Measurements from ENCODE around the gene TXNDC12. TPM values are rescaled to one million over a fixed set of nuclear protein-coding genes. Genes with fewer than 3 reads are reported as not detected.

TXNDC12 gene
- total and polyA plus RNA-seq, 4 experiments from 2014 or later: 39.9 to 111 (median 60.1) TPM

DNA sequence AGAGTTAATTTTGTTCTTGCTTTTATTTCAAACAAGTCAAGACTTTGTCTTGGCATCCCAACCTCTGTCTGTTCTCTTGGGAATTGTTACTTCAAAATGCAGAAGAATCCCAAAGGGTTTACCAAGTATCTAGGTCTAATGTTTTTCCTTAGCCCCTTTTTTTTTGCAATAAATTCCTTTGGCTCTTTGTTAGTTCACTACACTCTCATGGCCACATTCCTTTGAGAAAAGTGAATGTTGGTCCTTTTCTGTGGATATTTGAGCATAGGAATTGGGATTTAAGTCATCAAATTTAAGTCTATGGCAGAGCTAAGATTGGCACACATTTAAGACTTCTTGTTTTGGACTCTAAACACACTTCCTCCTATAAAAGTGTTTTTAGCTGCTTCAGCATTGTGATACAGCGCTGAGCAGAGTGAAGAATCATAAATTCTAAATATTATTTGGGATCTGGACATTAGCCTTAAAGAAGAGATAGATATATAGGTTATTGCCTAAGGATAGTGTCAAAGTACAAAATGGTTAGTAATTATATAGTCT lies 3.0 kb upstream of the TXNDC12 start:
- Mint-ChIP-seq H3K27ac (peak overlapping the region in 5 of 7 donors; percentile 4 to 97 (median 84)), H3K4me1 (peaks cover 40 to 70% (median 53%) of the 10 kb centered on the region in 4 donors)
- intact Hi-C loops (cut with micrococcal nuclease): no loop called here

GRCh38 chr1:52057255-52057654 lies 2.3 kb upstream of the TXNDC12 start:
- H3K4me1 Mint-ChIP-seq: peaks cover 36 to 72% (median 54%) of the 10 kb centered on the region in 4 donors
- intact Hi-C loops (cut with micrococcal nuclease): no loop called here
- no peaks in the 10 kb centered on the region for H3K27me3 ChIP-seq (ENCODE audit: insufficient read depth, low read length)
- peak overlapping the region; percentile 98 to 100 (median 98) for H3K4me3 Mint-ChIP-seq
- DNase-seq: no peak
- ChIA-PET CTCF (ENCODE audit: partially characterized antibody) (no interaction called here), POLR2A (ENCODE audit: partially characterized antibody) (interaction anchor here (0.6 to 5.3 kb wide), 4 partner anchors 14 to 496 kb away, joined by 3 to 67 read pairs (median 5); partner anchors contain the start of genes KTI12, ORC1, PRPF38A and TUT4)
- peaks cover 14 to 46% of the 10 kb centered on the region in 2 donors for H3K36me3 Mint-ChIP-seq
- peaks cover 56% of the 10 kb centered on the region for H3K4me1 ChIP-seq (ENCODE audit: insufficient read depth, low read length)
- H3K27ac ChIP-seq (ENCODE audit: low read depth, low read length): peak overlapping the region; percentile 88
- no peaks in the 10 kb centered on the region for H3K9me3 ChIP-seq (ENCODE audit: control insufficient read depth in 1 of 2, low read length in 2 of 2)
- H3K4me3 ChIP-seq (ENCODE audit: low read length in 2 of 2): peak overlapping the region; percentile 81 to 87
- H3K9me3 Mint-ChIP-seq: peaks cover 0 to 4% (median 0%) of the 10 kb centered on the region in 8 donors
- H3K27ac Mint-ChIP-seq: peak overlapping the region; percentile 84 to 97 (median 96)
- H3K27me3 Mint-ChIP-seq: no peaks in the 10 kb centered on the region
- peaks cover 15% of the 10 kb centered on the region for H3K36me3 ChIP-seq (ENCODE audit: insufficient read depth, low read length)

More for the DNA sequence above, 3.0 kb upstream of the TXNDC12 start:
- H3K27me3 Mint-ChIP-seq: no peaks in the 10 kb centered on the region
- H3K27ac ChIP-seq (ENCODE audit: low read depth, low read length): peak overlapping the region; percentile 88
- POLR2A ChIA-PET (ENCODE audit: partially characterized antibody): interaction anchor here (1.1 to 5.3 kb wide), 2 partner anchors 9 to 25 kb away, joined by 4 to 67 read pairs; partner anchors contain the start of gene KTI12
- H3K36me3 Mint-ChIP-seq: peaks cover 14 to 48% of the 10 kb centered on the region in 2 donors
- peaks cover 0 to 4% (median 0%) of the 10 kb centered on the region in 8 donors for H3K9me3 Mint-ChIP-seq
- no peak overlapping the region for H3K4me3 ChIP-seq (ENCODE audit: low read length in 2 of 2)
- CTCF ChIA-PET (ENCODE audit: partially characterized antibody): interaction anchor here (1.6 kb wide), 1 partner anchor 14 kb away, joined by 4 read pairs; no protein-coding TSS in a partner anchor
- no peak for DNase-seq
- H3K36me3 ChIP-seq (ENCODE audit: insufficient read depth, low read length): peaks cover 17% of the 10 kb centered on the region
- H3K9me3 ChIP-seq (ENCODE audit: control insufficient read depth in 1 of 2, low read length in 2 of 2): no peaks in the 10 kb centered on the region
- no peaks in the 10 kb centered on the region for H3K27me3 ChIP-seq (ENCODE audit: insufficient read depth, low read length)
- peak overlapping the region; percentile 98 to 100 (median 98) for H3K4me3 Mint-ChIP-seq
- peaks cover 56% of the 10 kb centered on the region for H3K4me1 ChIP-seq (ENCODE audit: insufficient read depth, low read length)

DNA sequence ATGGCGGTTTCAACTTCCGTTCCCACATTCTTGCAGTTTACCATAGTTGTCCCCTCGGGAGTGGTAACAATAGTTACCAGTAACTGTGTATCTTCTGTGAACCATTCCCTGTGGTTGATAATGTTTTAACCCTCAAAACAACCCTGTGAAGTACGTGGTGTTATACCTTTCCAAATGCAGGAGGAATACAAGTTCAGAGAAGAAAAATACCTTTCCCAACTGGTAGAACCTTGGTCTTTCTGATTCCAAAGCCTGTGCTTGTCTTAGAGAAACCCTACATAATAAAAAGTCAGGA lies 1.9 kb upstream of the TXNDC12 start:
- DNase-seq: no peak
- Mint-ChIP-seq H3K9me3 (peaks cover 0 to 4% (median 0%) of the 10 kb centered on the region in 8 donors), H3K27me3 (no peaks in the 10 kb centered on the region), H3K36me3 (peaks cover 14 to 49% of the 10 kb centered on the region in 2 donors), H3K27ac (peak overlapping the region; percentile 84 to 97 (median 96)), H3K4me3 (peak overlapping the region; percentile 98 to 100 (median 98)), H3K4me1 (peaks cover 36 to 72% (median 56%) of the 10 kb centered on the region in 4 donors)
- ChIA-PET CTCF (ENCODE audit: partially characterized antibody) (interaction anchor here (1.2 kb wide), 1 partner anchor 8 kb away, joined by 7 read pairs; no protein-coding TSS in a partner anchor), POLR2A (ENCODE audit: partially characterized antibody) (interaction anchor here (0.6 to 5.3 kb wide), 8 partner anchors 15 to 581 kb away, joined by 3 to 67 read pairs (median 4); partner anchors contain the start of genes KTI12, ORC1, PRPF38A and TUT4)
- peak overlapping the region; percentile 81 to 87 for H3K4me3 ChIP-seq (ENCODE audit: low read length in 2 of 2)
- H3K4me1 ChIP-seq (ENCODE audit: insufficient read depth, low read length): peaks cover 56% of the 10 kb centered on the region
- no peaks in the 10 kb centered on the region for H3K9me3 ChIP-seq (ENCODE audit: control insufficient read depth in 1 of 2, low read length in 2 of 2)
- H3K36me3 ChIP-seq (ENCODE audit: insufficient read depth, low read length): peaks cover 15% of the 10 kb centered on the region
- H3K27ac ChIP-seq (ENCODE audit: low read depth, low read length): peak overlapping the region; percentile 88
- intact Hi-C loops (cut with micrococcal nuclease): loop anchor here (1.0 kb wide), 3 partner anchors 24 to 309 kb away; partner anchors contain the start of genes CC2D1B and KTI12
- no peaks in the 10 kb centered on the region for H3K27me3 ChIP-seq (ENCODE audit: insufficient read depth, low read length)

- DNase-seq: peak; percentile 89 to 97 (median 91)
- Mint-ChIP-seq H3K9me3 (peaks cover 0 to 4% (median 0%) of the 10 kb centered on the region in 8 donors), H3K4me1 (peaks cover 36 to 72% (median 57%) of the 10 kb centered on the region in 4 donors), H3K4me3 (peak within 1 kb of the TSS; percentile 98 to 100 (median 98)), H3K27me3 (no peaks in the 10 kb centered on the region), H3K36me3 (peaks cover 14 to 47% of the 10 kb centered on the region in 2 donors), H3K27ac (peak within 1 kb of the TSS; percentile 84 to 98 (median 97))
- H3K27me3 ChIP-seq (ENCODE audit: insufficient read depth, low read length): no peaks in the 10 kb centered on the region
- H3K4me1 ChIP-seq (ENCODE audit: insufficient read depth, low read length): peaks cover 56% of the 10 kb centered on the region
- peak within 1 kb of the TSS; percentile 88 for H3K27ac ChIP-seq (ENCODE audit: low read depth, low read length)
- H3K36me3 ChIP-seq (ENCODE audit: insufficient read depth, low read length): peaks cover 15% of the 10 kb centered on the region
- ChIA-PET POLR2A (ENCODE audit: partially characterized antibody) (interaction anchor here (0.6 to 5.3 kb wide), 11 partner anchors 15 to 820 kb away, joined by 3 to 67 read pairs (median 4); partner anchors contain the start of genes KTI12, ORC1, PRPF38A and RNF11), CTCF (ENCODE audit: partially characterized antibody) (interaction anchor here (1.2 kb wide), 1 partner anchor 9 kb away, joined by 7 read pairs; no protein-coding TSS in a partner anchor)
- intact Hi-C loops (cut with micrococcal nuclease): loop anchor here (1.0 kb wide), 3 partner anchors 23 to 310 kb away; partner anchors contain the start of genes CC2D1B and KTI12
- no peaks in the 10 kb centered on the region for H3K9me3 ChIP-seq (ENCODE audit: control insufficient read depth in 1 of 2, low read length in 2 of 2)
- H3K4me3 ChIP-seq (ENCODE audit: low read length in 2 of 2): peak within 1 kb of the TSS; percentile 81 to 92
Measured at GRCh38 chr1:52056163-52056936, 1.4 kb upstream of the TXNDC12 start, which contains the start of gene BTF3L4. Gene BTF3L4 (plus strand): TSS chr1:52056295. CDS start chr1:52059848, 3,553 bp downstream.

DNA sequence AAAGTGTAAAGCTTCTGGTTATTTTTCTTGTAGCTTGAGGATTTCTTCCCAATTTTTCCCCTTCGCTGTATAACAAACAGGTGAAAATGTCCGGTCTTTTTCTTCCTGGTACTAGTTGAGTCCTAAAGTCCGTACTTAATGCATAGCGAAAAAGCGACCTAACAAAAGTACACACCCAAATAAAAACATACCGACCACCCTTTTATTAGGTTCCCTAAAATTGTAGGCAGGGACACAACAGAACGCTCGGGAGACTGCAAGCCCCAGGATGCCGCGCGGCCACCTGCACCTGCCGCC lies 823 bp upstream of the TXNDC12 start:
- H3K9me3 ChIP-seq (ENCODE audit: control insufficient read depth in 1 of 2, low read length in 2 of 2): no peaks in the 10 kb centered on the region
- peaks cover 12% of the 10 kb centered on the region for H3K36me3 ChIP-seq (ENCODE audit: insufficient read depth, low read length)
- H3K4me3 Mint-ChIP-seq: peak overlapping the region; percentile 98 to 100 (median 98)
- peak overlapping the region; percentile 84 to 97 (median 96) for H3K27ac Mint-ChIP-seq
- H3K27me3 ChIP-seq (ENCODE audit: insufficient read depth, low read length): no peaks in the 10 kb centered on the region
- intact Hi-C loops (cut with micrococcal nuclease): loop anchor here (1.0 to 2.0 kb wide), 4 partner anchors 23 to 310 kb away; partner anchors contain the start of genes CC2D1B and KTI12
- CTCF ChIA-PET (ENCODE audit: partially characterized antibody): interaction anchor here (1.2 kb wide), 1 partner anchor 9 kb away, joined by 7 read pairs; no protein-coding TSS in a partner anchor
- peak overlapping the region; percentile 81 to 92 for H3K4me3 ChIP-seq (ENCODE audit: low read length in 2 of 2)
- H3K27ac ChIP-seq (ENCODE audit: low read depth, low read length): peak overlapping the region; percentile 88
- no peak for DNase-seq
- peaks cover 55% of the 10 kb centered on the region for H3K4me1 ChIP-seq (ENCODE audit: insufficient read depth, low read length)
- H3K36me3 Mint-ChIP-seq: peaks cover 11 to 46% of the 10 kb centered on the region in 2 donors
- peaks cover 38 to 74% (median 56%) of the 10 kb centered on the region in 4 donors for H3K4me1 Mint-ChIP-seq
- POLR2A ChIA-PET (ENCODE audit: partially characterized antibody): interaction anchor here (0.7 to 5.3 kb wide), 9 partner anchors 11 to 820 kb away, joined by 3 to 67 read pairs (median 4); partner anchors contain the start of genes CC2D1B, KTI12, RNF11 and TUT4
- H3K9me3 Mint-ChIP-seq: peaks cover 0 to 4% (median 0%) of the 10 kb centered on the region in 8 donors
- H3K27me3 Mint-ChIP-seq: no peaks in the 10 kb centered on the region

GRCh38 chr1:52054496-52055065 lies 410 bp downstream of the TXNDC12 start:
- Mint-ChIP-seq H3K4me1 (peaks cover 38 to 71% (median 54%) of the 10 kb centered on the region in 4 donors), H3K27ac (peak overlapping the region; percentile 84 to 98 (median 96)), H3K36me3 (peaks cover 3 to 40% of the 10 kb centered on the region in 2 donors), H3K27me3 (no peaks in the 10 kb centered on the region), H3K4me3 (peak overlapping the region; percentile 98 to 100 (median 98)), H3K9me3 (peaks cover 0 to 4% (median 0%) of the 10 kb centered on the region in 8 donors)
- H3K27ac ChIP-seq (ENCODE audit: low read depth, low read length): peak overlapping the region; percentile 88
- intact Hi-C loops (cut with micrococcal nuclease): loop anchor here (2.0 kb wide), 1 partner anchor 86 kb away; no protein-coding TSS in a partner anchor
- POLR2A ChIA-PET (ENCODE audit: partially characterized antibody): interaction anchor here (1.1 to 5.3 kb wide), 8 partner anchors 20 to 819 kb away, joined by 3 to 67 read pairs (median 4); partner anchors contain the start of genes CC2D1B, KTI12, RNF11 and TUT4
- DNase-seq: no peak
- CTCF ChIA-PET (ENCODE audit: partially characterized antibody): no interaction called here
- no peaks in the 10 kb centered on the region for H3K27me3 ChIP-seq (ENCODE audit: insufficient read depth, low read length)
- H3K4me3 ChIP-seq (ENCODE audit: low read length in 2 of 2): peak overlapping the region; percentile 81 to 92
- H3K36me3 ChIP-seq (ENCODE audit: insufficient read depth, low read length): no peaks in the 10 kb centered on the region
- H3K9me3 ChIP-seq (ENCODE audit: control insufficient read depth in 1 of 2, low read length in 2 of 2): no peaks in the 10 kb centered on the region
- peaks cover 43% of the 10 kb centered on the region for H3K4me1 ChIP-seq (ENCODE audit: insufficient read depth, low read length)

All from CD4-positive, alpha-beta memory T cell (primary cell).